Heart left ventricle (tissue), 13 donors: ENCODE measurements around the gene SLC51A.

ENCODE experiments used
- POLR2A ChIP-seq, 2 donors: fragments of 450-650 bp; IDR thresholded peaks; one replicate each; pipeline ENCODE4 v1.6.1; 2017; ENCODE audit warnings: antibody characterized with exemption in 2 of 2, mild to moderate bottlenecking in 2 of 2, moderate library complexity in 2 of 2
- TF ChIP-seq, protein P1 (sequence below), 12 donors: fragments of 200-600 bp; sonication (generic) in 4 of 12; IDR thresholded peaks; one replicate each; pipeline versions ENCODE4 v1.5.0 to v1.8.0; 2018 to 2022; ENCODE audit warnings: antibody characterized with exemption in 12 of 12, mild to moderate bottlenecking in 5 of 12
- donor health status: ischemic (EF 13 %, LVEDD 7.1; RV severe dilation, severe dysfunction).
- donor health status: DM: no; HTN: yes; CAD: no.
- donor health status: DM: no; HTN: no; CAD: no.
- donor health status: ischemic (EF 25% LVEDD 6.9; RV normal size, moderate dysfunction).
- donor health status: ischemic (EF 25% LVEDD 5.7; RV mildly dilated, moderate dysfunction).
- donor health status: ischemic (EF 35%, LVEDD 5.7; RV mildly dilated, moderate dysfunction).
- donor health status: nonischemic (EF 11% LVEDD 7.7; RV severe dilation, severe dysfunction).
- donor health status: DM: yes; HTN: yes; CAD: no.
- donor health status: PGD.
- donor health status: ischemic (EF 29% LVEDD 5.4; RV normal size, mild dysfunction).
- donor health status: nonischemic (EF 23%, LVEDD 6.1; RV moderate dilation, normal function).

- TF ChIP-seq, protein P1, sequence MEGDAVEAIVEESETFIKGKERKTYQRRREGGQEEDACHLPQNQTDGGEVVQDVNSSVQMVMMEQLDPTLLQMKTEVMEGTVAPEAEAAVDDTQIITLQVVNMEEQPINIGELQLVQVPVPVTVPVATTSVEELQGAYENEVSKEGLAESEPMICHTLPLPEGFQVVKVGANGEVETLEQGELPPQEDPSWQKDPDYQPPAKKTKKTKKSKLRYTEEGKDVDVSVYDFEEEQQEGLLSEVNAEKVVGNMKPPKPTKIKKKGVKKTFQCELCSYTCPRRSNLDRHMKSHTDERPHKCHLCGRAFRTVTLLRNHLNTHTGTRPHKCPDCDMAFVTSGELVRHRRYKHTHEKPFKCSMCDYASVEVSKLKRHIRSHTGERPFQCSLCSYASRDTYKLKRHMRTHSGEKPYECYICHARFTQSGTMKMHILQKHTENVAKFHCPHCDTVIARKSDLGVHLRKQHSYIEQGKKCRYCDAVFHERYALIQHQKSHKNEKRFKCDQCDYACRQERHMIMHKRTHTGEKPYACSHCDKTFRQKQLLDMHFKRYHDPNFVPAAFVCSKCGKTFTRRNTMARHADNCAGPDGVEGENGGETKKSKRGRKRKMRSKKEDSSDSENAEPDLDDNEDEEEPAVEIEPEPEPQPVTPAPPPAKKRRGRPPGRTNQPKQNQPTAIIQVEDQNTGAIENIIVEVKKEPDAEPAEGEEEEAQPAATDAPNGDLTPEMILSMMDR (IDR thresholded peaks at IDR 0.05) = no peak
- no peak for TF ChIP-seq POLR2A (IDR thresholded peaks at IDR 0.05)
These were observed 1.2 kb downstream of the SLC51A start for GRCh38 chr3:196217307-196218154.
